ENCODE data around the gene HNRNPC. TPM values are rescaled to one million over a fixed set of nuclear protein-coding genes. Genes with fewer than 3 reads are reported as not detected.

HNRNPC gene
- total and polyA plus RNA-seq, 2 donors (not counting 1 experiment from before 2014, with no cell fraction given), result 543 to 885 TPM

DNA sequence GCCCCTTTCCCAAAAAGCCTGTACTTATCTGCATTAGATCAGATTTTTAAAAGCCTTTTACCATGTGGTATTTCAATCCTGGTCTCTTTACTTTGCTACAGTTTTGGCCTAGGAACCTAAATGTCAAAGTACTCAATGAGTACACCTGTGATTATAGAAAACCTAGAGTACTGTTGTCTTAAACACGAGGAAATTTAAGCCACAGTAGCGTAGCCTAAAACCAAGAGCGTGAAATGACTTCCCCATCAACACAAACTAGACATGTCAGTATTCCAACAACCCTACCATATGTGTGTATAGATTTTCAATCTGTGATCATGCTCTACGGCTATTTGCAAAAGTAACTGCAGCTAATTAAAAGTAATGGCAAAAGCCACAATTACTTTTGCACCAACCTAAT lies 60.7 kb downstream of the HNRNPC start:
- Histone ChIP-seq H3K27ac (ENCODE audit: insufficient read depth, low read length) (no peak overlapping the region), H3K4me3 (replicated peaks in 1 of 4; ENCODE audit: control extremely low read depth in 1 of 4, insufficient read depth in 1 of 4, low read depth in 3 of 4, low read length in 4 of 4) (no peak overlapping the region), H4K20me1 (ENCODE audit: control insufficient read depth, extremely low read depth, insufficient read depth, low read length) (no peaks in the 10 kb centered on the region), H3K27me3 (ENCODE audit: control insufficient read depth, insufficient read depth, low read length) (no peaks in the 10 kb centered on the region), H2AFZ (ENCODE audit: low read length) (no peak overlapping the region), H3K9me3 (ENCODE audit: control insufficient read depth, insufficient read depth, low read depth, low read length) (no peaks in the 10 kb centered on the region), H3K4me2 (ENCODE audit: extremely low read depth, insufficient read depth, low read length) (no peak overlapping the region), H3K79me2 (ENCODE audit: control insufficient read depth, insufficient read depth, low read length) (peaks cover 15% of the 10 kb centered on the region), H3K4me1 (ENCODE audit: control insufficient read depth, extremely low read depth, insufficient read depth, low read length) (no peaks in the 10 kb centered on the region), H3K36me3 (ENCODE audit: control insufficient read depth, insufficient read depth, low read length) (peaks cover 29% of the 10 kb centered on the region), H3K9ac (ENCODE audit: insufficient read depth, low read length) (no peak overlapping the region)
- TF ChIP-seq, protein P1, sequence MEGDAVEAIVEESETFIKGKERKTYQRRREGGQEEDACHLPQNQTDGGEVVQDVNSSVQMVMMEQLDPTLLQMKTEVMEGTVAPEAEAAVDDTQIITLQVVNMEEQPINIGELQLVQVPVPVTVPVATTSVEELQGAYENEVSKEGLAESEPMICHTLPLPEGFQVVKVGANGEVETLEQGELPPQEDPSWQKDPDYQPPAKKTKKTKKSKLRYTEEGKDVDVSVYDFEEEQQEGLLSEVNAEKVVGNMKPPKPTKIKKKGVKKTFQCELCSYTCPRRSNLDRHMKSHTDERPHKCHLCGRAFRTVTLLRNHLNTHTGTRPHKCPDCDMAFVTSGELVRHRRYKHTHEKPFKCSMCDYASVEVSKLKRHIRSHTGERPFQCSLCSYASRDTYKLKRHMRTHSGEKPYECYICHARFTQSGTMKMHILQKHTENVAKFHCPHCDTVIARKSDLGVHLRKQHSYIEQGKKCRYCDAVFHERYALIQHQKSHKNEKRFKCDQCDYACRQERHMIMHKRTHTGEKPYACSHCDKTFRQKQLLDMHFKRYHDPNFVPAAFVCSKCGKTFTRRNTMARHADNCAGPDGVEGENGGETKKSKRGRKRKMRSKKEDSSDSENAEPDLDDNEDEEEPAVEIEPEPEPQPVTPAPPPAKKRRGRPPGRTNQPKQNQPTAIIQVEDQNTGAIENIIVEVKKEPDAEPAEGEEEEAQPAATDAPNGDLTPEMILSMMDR (conservative IDR thresholded peaks at IDR 0.05 in 1 of 2, IDR thresholded peaks at IDR 0.05 in 1 of 2; ENCODE audit: low read depth in 1 of 2, low read length in 2 of 2), result no peak
- TF ChIP-seq EZH2 (IDR thresholded peaks at IDR 0.05; ENCODE audit: low read length, missing control alignments), result no peak
- no peak for DNase-seq (ENCODE audit: low read depth in 2 of 2)

DNA sequence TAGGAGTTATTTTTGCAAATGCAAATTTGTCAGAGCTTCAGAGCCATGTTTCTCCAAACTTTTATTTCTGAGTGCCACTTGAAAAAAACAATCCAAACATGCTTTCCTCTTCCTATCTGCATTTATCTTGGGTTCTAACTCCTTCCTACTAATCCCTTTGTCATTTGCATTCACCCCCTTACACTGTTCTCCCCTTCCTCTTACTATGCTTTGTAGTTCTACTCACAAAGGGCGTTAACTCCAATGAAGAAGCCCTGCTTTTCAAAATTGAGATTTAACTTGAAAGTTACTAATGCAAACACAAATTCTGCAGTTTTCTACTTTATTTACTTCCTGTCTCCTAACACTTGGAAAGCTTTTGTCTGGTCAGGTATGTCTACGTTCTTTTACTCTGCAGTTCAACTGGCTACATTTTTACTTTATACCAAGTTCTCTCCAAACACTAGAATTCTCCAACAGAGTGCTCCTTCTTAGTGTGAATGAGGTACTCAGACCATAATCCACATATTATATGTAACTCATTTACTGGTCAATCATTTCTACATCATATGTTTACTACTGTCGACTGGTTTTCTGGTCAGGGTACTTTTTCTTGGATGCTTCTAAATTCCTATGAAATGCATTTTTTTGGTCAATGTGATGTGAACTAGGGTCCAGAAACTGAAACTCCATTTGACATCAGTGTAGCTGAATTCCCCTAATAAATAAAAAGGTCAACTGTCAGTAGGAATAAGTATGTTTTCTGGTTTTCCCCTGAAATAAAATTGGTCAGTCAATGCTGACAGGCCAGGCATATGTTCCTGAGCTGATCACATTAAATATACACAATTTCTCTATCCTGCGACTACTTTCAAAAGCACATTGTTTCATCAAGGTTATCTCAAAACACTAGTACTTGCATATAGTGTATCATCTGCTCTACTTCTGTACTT lies 62.2 kb downstream of the HNRNPC start:
- Histone ChIP-seq H3K4me1 (ENCODE audit: control insufficient read depth, extremely low read depth, insufficient read depth, low read length) (no peaks in the 10 kb centered on the region), H4K20me1 (ENCODE audit: control insufficient read depth, extremely low read depth, insufficient read depth, low read length) (no peaks in the 10 kb centered on the region), H3K36me3 (ENCODE audit: control insufficient read depth, insufficient read depth, low read length) (peaks cover 21% of the 10 kb centered on the region), H3K4me3 (replicated peaks in 1 of 4; ENCODE audit: control extremely low read depth in 1 of 4, insufficient read depth in 1 of 4, low read depth in 3 of 4, low read length in 4 of 4) (no peak overlapping the region), H3K4me2 (ENCODE audit: extremely low read depth, insufficient read depth, low read length) (no peak overlapping the region), H3K27ac (ENCODE audit: insufficient read depth, low read length) (no peak overlapping the region), H3K27me3 (ENCODE audit: control insufficient read depth, insufficient read depth, low read length) (no peaks in the 10 kb centered on the region), H3K9me3 (ENCODE audit: control insufficient read depth, insufficient read depth, low read depth, low read length) (no peaks in the 10 kb centered on the region), H3K79me2 (ENCODE audit: control insufficient read depth, insufficient read depth, low read length) (peaks cover 2% of the 10 kb centered on the region), H3K9ac (ENCODE audit: insufficient read depth, low read length) (no peak overlapping the region), H2AFZ (ENCODE audit: low read length) (no peak overlapping the region)
- DNase-seq (ENCODE audit: low read depth in 2 of 2), result no peak
- no peak for TF ChIP-seq EZH2 (IDR thresholded peaks at IDR 0.05; ENCODE audit: low read length, missing control alignments)
- TF ChIP-seq, protein P1 (conservative IDR thresholded peaks at IDR 0.05 in 1 of 2, IDR thresholded peaks at IDR 0.05 in 1 of 2; ENCODE audit: low read depth in 1 of 2, low read length in 2 of 2), result no peak

DNA sequence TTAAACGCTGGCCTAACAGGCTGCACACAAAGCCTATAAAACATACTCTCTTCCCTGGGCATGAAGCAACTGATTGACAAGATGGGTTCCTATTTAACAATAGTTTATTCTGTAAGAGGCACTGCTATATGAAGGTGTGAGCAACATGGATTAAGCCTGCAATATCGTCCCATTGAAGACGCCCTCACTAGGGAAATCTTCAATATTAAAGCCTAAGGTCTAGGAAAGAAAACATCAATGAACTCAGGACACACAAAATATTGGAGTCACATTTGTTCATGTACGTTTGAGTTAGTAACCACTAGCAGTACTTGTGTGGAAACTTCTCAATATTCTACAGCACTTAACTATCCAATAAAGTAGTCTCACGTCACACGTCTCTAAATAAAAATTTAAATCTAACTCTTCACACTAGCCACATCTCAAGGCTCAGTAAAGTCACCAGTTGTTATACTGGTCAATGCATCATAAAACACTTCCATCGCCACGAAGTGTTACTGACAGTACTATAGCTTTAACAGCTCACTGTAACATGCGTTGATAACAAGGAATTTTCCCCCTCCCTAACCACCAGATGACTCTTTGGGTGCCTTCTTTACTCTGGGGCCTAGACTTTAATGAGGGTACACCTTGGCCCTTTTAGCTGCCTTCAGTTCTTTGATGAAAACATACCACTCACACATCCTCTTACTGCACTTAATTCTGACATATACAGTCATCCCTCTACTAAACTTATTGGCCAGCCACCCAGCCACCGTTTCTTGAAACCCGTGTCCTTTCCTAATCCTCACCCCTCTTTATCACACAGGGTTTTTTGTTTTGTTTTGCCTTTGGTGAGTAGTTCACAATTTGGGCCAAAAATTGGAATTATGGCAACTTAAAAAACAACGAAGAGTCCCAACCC lies 63.3 kb downstream of the HNRNPC start:
- Histone ChIP-seq H3K9me3 (ENCODE audit: control insufficient read depth, insufficient read depth, low read depth, low read length) (no peaks in the 10 kb centered on the region), H3K9ac (ENCODE audit: insufficient read depth, low read length) (no peak overlapping the region), H2AFZ (ENCODE audit: low read length) (no peak overlapping the region), H3K79me2 (ENCODE audit: control insufficient read depth, insufficient read depth, low read length) (no peaks in the 10 kb centered on the region), H3K27me3 (ENCODE audit: control insufficient read depth, insufficient read depth, low read length) (no peaks in the 10 kb centered on the region), H3K4me1 (ENCODE audit: control insufficient read depth, extremely low read depth, insufficient read depth, low read length) (no peaks in the 10 kb centered on the region), H3K4me2 (ENCODE audit: extremely low read depth, insufficient read depth, low read length) (no peak overlapping the region), H4K20me1 (ENCODE audit: control insufficient read depth, extremely low read depth, insufficient read depth, low read length) (no peaks in the 10 kb centered on the region), H3K4me3 (replicated peaks in 1 of 4; ENCODE audit: control extremely low read depth in 1 of 4, insufficient read depth in 1 of 4, low read depth in 3 of 4, low read length in 4 of 4) (no peak overlapping the region), H3K27ac (ENCODE audit: insufficient read depth, low read length) (no peak overlapping the region), H3K36me3 (ENCODE audit: control insufficient read depth, insufficient read depth, low read length) (peaks cover 16% of the 10 kb centered on the region)
- DNase-seq (ENCODE audit: low read depth in 2 of 2), result no peak
- no peak for TF ChIP-seq EZH2 (IDR thresholded peaks at IDR 0.05; ENCODE audit: low read length, missing control alignments)

Measured in fibroblast of lung (primary cell).